NAMALWA (cell line): Measurements from ENCODE around the gene AOX1.
"Not testable (repeated sequence)": the region's sequence is repeated elsewhere in the genome, so short reads cannot be mapped to it uniquely, and the experiment has no call there.

Source experiments
- DNase-seq: peaks from one replicate; pipeline ENCODE4 v3.0.0-alpha.2; 2015; ENCODE audit warnings: low spot score

The AOX1 gene

GRCh38 chr2:200602584-200602983 lies 16.8 kb downstream of the AOX1 start:
- no peak for DNase-seq

GRCh38 chr2:200603972-200604371 lies 18.2 kb downstream of the AOX1 start:
- DNase-seq: no peak

- no peak for DNase-seq
These were observed 18.9 kb downstream of the AOX1 start for GRCh38 chr2:200604571-200605255.

- no peak for DNase-seq
These were observed 22.7 kb downstream of the AOX1 start for GRCh38 chr2:200608341-200609027.

- DNase-seq: no peak
These were observed 23.3 kb downstream of the AOX1 start for GRCh38 chr2:200609028-200609614.

GRCh38 chr2:200610217-200610616 lies 24.4 kb downstream of the AOX1 start:
- not testable (repeated sequence) for DNase-seq

- no peak for DNase-seq
These were observed 27.9 kb downstream of the AOX1 start for GRCh38 chr2:200613692-200614091.

GRCh38 chr2:200614249-200614648 lies 28.4 kb downstream of the AOX1 start:
- DNase-seq: no peak

- DNase-seq: no peak
These were observed 29.4 kb downstream of the AOX1 start for GRCh38 chr2:200615247-200615646.

GRCh38 chr2:200616193-200616592 lies 30.4 kb downstream of the AOX1 start:
- DNase-seq: no peak

- DNase-seq: no peak
These were observed 30.8 kb downstream of the AOX1 start for GRCh38 chr2:200616656-200617055.

GRCh38 chr2:200617156-200618053 lies 31.6 kb downstream of the AOX1 start:
- DNase-seq: peak; percentile 17

- no peak for DNase-seq
These were observed 32.2 kb downstream of the AOX1 start for GRCh38 chr2:200618054-200618419.

- DNase-seq: peak; percentile 34
These were observed 32.8 kb downstream of the AOX1 start for GRCh38 chr2:200618590-200619021.

- DNase-seq: no peak
These were observed 33.5 kb downstream of the AOX1 start for GRCh38 chr2:200619279-200619678.

- no peak for DNase-seq
These were observed 35.0 kb downstream of the AOX1 start for GRCh38 chr2:200620606-200621390.

- no peak for DNase-seq
These were observed 36.3 kb downstream of the AOX1 start for GRCh38 chr2:200622106-200622505.

GRCh38 chr2:200624026-200624425 lies 38.2 kb downstream of the AOX1 start:
- DNase-seq: no peak

- no peak for DNase-seq
These were observed 38.8 kb downstream of the AOX1 start for GRCh38 chr2:200624658-200625057.

- DNase-seq: no peak
These were observed 39.5 kb downstream of the AOX1 start for GRCh38 chr2:200625282-200625681.

- no peak for DNase-seq
These were observed 40.1 kb downstream of the AOX1 start for GRCh38 chr2:200625958-200626363.
